NB4 (cell line): ENCODE data around the gene SYNJ1.
"Not testable (repeated sequence)": the region's sequence is repeated elsewhere in the genome, so short reads cannot be mapped to it uniquely, and the experiment has no call there.

Source experiments
- DNase-seq: peaks from one replicate; pipeline ENCODE4 v3.0.0; 2010; ENCODE audit warnings: low read depth
- H3K4me3 ChIP-seq: one replicate; pipeline ENCODE4 v1.5.1; 2011; ENCODE audit warnings: mild to moderate bottlenecking, low read depth, low read length, moderate library complexity
- CTCF ChIP-seq: IDR thresholded peaks from one replicate; pipeline ENCODE4 v1.5.1; 2012; ENCODE audit warnings: low read depth, low read length
- MYC ChIP-seq: IDR thresholded peaks from 2 replicates; pipeline ENCODE4 v1.6.1; 2011; ENCODE audit warnings: low read depth, low read length
- POLR2A ChIP-seq: IDR thresholded peaks from 2 replicates; pipeline ENCODE4 v1.6.1; 2011; ENCODE audit warnings: mild to moderate bottlenecking; ENCODE audit not compliant: insufficient read length; ENCODE audit errors: extremely low read depth
- TF ChIP-seq, protein P1 (sequence below): IDR thresholded peaks from 2 replicates; pipeline ENCODE4 v1.6.1; 2011; ENCODE audit warnings: low read depth, low read length

SYNJ1 gene

DNA sequence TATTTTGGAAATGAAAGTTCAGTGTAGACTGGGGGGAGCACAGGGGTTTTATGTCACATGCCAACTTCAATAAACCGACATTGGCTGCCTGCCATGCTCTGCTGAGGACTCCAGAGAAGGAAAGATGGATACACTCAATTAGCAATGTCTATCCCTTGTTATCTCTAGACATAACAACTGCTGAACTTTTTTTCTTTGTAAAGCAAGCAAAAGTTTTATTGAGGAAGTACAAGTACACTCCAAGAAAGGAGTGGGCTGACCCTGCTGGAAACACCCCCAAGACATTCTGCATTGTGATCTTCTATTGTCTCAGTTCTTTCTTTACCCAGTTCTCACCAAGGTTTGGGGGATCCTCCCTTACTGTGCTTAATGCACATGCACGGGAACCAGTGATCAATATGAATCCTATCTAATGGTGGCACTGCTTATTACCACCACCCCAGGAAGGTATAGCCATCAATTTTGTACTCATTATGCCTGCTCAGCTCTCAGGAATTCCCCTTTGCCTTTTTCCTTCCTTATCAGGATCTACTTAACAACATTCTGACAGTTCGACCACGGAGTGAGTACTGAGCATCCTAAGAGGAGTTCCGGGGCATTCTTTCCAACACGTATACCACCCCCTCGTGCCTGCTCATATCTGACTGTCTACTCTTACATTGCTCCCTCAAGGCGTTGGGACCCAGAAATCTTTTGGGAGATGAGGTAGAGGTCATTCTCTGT lies 28.7 kb downstream of the SYNJ1 start:
- H3K4me3 ChIP-seq = no peak overlapping the region
- no peak for DNase-seq
- TF ChIP-seq, protein P1, sequence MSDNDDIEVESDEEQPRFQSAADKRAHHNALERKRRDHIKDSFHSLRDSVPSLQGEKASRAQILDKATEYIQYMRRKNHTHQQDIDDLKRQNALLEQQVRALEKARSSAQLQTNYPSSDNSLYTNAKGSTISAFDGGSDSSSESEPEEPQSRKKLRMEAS = no peak
- TF ChIP-seq CTCF = no peak
- TF ChIP-seq MYC = no peak
- no peak for TF ChIP-seq POLR2A

- H3K4me3 ChIP-seq = no peak overlapping the region
- DNase-seq = no peak
- TF ChIP-seq MYC = no peak
- TF ChIP-seq, protein P1 = no peak
- TF ChIP-seq POLR2A = no peak
- TF ChIP-seq CTCF = no peak
Measured at GRCh38 chr21:32698286-32698685, 29.5 kb downstream of the SYNJ1 start.

DNA sequence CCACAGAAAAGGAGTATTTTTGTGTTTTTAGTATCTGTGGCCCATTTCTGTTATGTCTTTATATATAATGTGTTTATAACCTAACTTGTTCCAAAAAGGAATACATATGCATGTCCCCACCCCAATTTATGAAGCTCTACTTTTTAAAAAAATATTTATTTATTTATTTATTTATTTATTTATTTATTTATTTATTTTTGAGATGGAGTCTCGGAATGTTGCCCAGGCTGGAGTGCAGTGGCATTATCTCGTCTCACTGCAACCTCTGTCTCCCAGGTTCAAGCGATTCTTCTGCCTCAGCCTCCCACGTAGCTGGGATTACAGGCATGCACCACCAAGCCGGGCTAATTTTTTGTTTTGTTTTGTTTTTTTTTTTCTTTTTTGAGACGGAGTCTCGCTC lies 32.3 kb downstream of the SYNJ1 start:
- not testable (repeated sequence) for DNase-seq, H3K4me3 ChIP-seq

- no peak overlapping the region for H3K4me3 ChIP-seq
- no peak for DNase-seq
- TF ChIP-seq CTCF = no peak
- TF ChIP-seq MYC = no peak
- no peak for TF ChIP-seq POLR2A
- TF ChIP-seq, protein P1 = no peak
Measured at GRCh38 chr21:32693581-32693980, 34.2 kb downstream of the SYNJ1 start.

DNA sequence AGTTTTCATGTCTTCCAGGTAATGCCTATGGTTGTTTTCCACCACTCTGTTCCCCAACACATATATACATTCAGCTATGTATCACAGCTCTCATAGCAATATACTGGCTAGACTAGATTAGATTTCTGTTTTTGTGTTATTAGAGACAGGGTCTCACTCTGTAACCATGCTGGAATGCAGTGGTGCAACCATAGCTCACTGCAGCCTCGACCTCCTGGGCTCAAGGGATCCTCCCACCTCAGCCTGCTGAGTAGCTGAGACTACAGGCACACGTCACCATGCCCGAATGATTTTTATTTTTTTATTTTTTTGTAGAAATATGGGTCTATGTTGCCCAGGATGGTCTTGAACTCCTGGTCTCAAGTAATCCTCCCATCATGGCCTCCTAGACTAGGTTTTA lies 37.7 kb downstream of the SYNJ1 start:
- H3K4me3 ChIP-seq = no peak overlapping the region
- DNase-seq = no peak
- TF ChIP-seq CTCF (no peak), MYC (no peak), POLR2A (no peak)
- TF ChIP-seq, protein P1 = no peak

GRCh38 chr21:32687643-32688345 lies 40.0 kb downstream of the SYNJ1 start:
- peak; percentile 14 for DNase-seq

More at GRCh38 chr21:32687643-32688345, 40.0 kb downstream of the SYNJ1 start:
- H3K4me3 ChIP-seq = no peak overlapping the region
- TF ChIP-seq, protein P1 = no peak
- TF ChIP-seq CTCF (no peak), POLR2A (no peak), MYC (no peak)
